ENCODE measurements around the gene SCYGR2.

DNA sequence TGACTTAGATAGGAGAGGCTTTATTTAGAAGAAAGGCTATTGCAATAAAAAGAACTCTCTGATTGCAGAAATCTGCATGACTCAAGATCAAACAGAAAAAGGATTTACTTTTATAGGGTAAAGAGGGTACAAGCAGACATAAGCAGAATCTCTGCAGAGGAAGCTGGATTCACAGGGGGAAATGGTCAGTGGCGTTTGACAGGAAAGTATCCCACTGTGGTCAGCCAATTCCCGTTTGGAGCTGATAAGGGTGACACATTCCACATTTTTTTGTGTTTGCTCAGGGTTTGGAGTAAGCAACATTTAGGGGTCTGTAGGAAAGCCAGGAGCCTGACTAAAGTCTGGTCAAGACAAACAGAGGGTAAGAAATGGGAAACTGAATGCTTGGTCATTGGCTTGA, 44.0 kb downstream of the SCYGR2 start:
- TF ChIP-seq SP1 (IDR thresholded peaks at IDR 0.05; ENCODE audit: low read depth, low read length) (no peak), GABPA (IDR thresholded peaks at IDR 0.05; ENCODE audit: borderline replicate concordance, insufficient read depth, low read length) (no peak), CREB1 (IDR thresholded peaks at IDR 0.05) (no peak)
